Measurements from ENCODE around the gene SLC24A4. TPM values are rescaled to one million over a fixed set of nuclear protein-coding genes. Genes with fewer than 3 reads are reported as not detected.

SLC24A4 gene
- total RNA-seq, 1 donor from 2014 or later = not detected

DNA sequence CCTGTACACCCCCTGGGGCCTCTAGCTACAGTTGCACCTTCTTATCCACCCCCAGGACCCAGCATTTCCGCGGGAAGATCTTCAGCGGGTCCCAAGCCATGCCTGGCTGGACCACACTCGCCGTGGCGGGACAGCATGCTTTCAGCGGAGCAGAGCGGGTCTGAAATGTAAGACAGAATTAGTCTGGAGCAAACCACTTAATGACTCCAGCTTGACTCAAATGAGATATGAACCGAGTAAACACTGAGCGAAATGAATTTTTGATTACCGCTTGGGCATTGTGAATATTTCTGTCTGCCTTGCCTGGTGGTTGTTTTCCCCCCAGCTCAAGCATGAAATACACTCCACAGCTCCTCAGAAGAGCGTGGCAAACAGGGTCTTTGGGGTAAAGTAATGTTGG lies 60.8 kb downstream of the SLC24A4 start:
- Histone ChIP-seq H3K4me3 (ENCODE audit: low read depth, low read length) (no peak overlapping the region), H3K27me3 (ENCODE audit: control insufficient read depth, insufficient read depth, low read length) (peaks cover 2% of the 10 kb centered on the region), H3K36me3 (ENCODE audit: control insufficient read depth, insufficient read depth, low read length) (no peaks in the 10 kb centered on the region)
- DNase-seq (ENCODE audit: low read depth) = no peak
- no peak for FAIRE-seq
- TF ChIP-seq, protein P1, sequence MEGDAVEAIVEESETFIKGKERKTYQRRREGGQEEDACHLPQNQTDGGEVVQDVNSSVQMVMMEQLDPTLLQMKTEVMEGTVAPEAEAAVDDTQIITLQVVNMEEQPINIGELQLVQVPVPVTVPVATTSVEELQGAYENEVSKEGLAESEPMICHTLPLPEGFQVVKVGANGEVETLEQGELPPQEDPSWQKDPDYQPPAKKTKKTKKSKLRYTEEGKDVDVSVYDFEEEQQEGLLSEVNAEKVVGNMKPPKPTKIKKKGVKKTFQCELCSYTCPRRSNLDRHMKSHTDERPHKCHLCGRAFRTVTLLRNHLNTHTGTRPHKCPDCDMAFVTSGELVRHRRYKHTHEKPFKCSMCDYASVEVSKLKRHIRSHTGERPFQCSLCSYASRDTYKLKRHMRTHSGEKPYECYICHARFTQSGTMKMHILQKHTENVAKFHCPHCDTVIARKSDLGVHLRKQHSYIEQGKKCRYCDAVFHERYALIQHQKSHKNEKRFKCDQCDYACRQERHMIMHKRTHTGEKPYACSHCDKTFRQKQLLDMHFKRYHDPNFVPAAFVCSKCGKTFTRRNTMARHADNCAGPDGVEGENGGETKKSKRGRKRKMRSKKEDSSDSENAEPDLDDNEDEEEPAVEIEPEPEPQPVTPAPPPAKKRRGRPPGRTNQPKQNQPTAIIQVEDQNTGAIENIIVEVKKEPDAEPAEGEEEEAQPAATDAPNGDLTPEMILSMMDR (IDR thresholded peaks at IDR 0.05; ENCODE audit: insufficient read depth, low read length, severe bottlenecking) = no peak

DNA sequence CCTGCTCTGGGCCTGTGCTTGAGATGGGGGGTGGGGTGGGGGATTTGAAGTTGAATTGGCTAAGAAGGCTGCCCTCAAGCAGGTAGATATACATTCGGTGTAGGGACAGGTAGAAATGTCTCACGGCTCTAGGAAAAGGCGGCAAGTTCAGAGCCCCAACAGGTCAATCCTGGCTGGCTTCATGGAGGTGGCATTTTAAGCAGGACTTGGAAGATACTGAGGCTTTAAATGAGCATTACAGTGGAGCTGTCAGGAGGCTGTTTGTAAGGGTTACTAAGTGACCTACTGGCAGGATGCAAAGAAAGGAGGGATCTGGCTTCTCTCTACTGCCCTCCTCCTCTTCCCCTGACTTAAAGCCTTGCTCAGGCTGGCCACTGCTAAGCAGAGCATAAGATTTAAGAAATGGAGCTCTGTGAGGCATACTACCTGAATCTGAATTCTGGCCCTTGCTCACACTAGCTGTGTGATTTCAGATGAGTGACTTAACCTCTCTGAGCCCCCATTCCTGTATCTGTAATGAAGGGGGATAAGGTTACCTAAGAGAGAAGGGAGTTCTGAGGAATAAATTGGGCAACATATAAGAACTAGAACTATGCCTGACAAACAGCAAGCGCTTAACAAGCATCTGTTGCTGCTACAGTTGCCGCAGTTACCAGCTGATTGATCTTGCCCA lies 61.6 kb downstream of the SLC24A4 start:
- FAIRE-seq = no peak
- peaks cover 2% of the 10 kb centered on the region for H3K27me3 ChIP-seq (ENCODE audit: control insufficient read depth, insufficient read depth, low read length)
- H3K36me3 ChIP-seq (ENCODE audit: control insufficient read depth, insufficient read depth, low read length) = no peaks in the 10 kb centered on the region
- DNase-seq (ENCODE audit: low read depth) = no peak
- H3K4me3 ChIP-seq (ENCODE audit: low read depth, low read length) = no peak overlapping the region
- TF ChIP-seq, protein P1 (IDR thresholded peaks at IDR 0.05; ENCODE audit: insufficient read depth, low read length, severe bottlenecking) = no peak

DNA sequence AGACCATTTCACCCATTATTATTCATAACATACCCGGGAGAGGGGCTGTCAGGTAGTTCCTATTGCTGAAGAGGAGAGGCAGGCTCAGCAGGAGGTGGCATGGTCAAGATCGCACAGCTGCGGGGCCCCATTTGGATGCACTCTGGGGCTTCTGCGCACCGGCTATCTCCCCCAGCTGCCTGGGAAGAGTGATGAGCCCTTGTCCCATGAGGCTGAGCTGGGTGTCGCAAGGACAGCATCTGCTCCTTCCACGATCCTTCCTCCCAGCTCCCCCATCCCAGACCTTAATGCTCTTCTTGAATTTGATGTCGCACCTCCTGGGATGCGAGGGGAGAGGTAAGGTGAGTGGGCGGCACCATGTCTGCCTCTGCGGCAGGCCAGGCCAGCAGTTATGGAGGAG lies 62.6 kb downstream of the SLC24A4 start:
- FAIRE-seq (no peak), DNase-seq (ENCODE audit: low read depth) (no peak)
- no peaks in the 10 kb centered on the region for H3K36me3 ChIP-seq (ENCODE audit: control insufficient read depth, insufficient read depth, low read length)
- peaks cover 2% of the 10 kb centered on the region for H3K27me3 ChIP-seq (ENCODE audit: control insufficient read depth, insufficient read depth, low read length)
- TF ChIP-seq, protein P1 (IDR thresholded peaks at IDR 0.05; ENCODE audit: insufficient read depth, low read length, severe bottlenecking) = no peak
- no peak overlapping the region for H3K4me3 ChIP-seq (ENCODE audit: low read depth, low read length)

DNA sequence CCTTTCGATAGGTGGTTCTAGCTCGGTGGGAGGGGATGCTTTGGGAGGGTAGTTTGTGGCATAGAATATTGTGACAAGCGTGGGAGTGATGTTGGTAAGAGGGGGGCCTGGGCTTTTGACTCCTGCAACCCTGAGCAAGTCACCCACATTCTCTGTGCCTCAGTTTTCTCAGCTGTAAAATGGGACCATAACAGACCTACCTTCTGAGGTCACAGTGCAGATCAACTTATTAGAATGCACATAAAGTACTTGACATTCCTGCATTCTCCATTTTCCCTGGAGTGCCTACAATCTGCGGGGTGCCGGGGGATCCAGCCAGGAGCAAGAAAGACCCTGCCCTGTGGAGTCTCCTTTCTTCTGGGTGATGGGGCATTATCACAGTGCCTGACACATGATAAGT lies 63.2 kb downstream of the SLC24A4 start:
- H3K27me3 ChIP-seq (ENCODE audit: control insufficient read depth, insufficient read depth, low read length) = peaks cover 2% of the 10 kb centered on the region
- no peaks in the 10 kb centered on the region for H3K36me3 ChIP-seq (ENCODE audit: control insufficient read depth, insufficient read depth, low read length)
- no peak for FAIRE-seq
- TF ChIP-seq, protein P1 (IDR thresholded peaks at IDR 0.05; ENCODE audit: insufficient read depth, low read length, severe bottlenecking) = no peak
- no peak overlapping the region for H3K4me3 ChIP-seq (ENCODE audit: low read depth, low read length)
- DNase-seq (ENCODE audit: low read depth) = no peak

DNA sequence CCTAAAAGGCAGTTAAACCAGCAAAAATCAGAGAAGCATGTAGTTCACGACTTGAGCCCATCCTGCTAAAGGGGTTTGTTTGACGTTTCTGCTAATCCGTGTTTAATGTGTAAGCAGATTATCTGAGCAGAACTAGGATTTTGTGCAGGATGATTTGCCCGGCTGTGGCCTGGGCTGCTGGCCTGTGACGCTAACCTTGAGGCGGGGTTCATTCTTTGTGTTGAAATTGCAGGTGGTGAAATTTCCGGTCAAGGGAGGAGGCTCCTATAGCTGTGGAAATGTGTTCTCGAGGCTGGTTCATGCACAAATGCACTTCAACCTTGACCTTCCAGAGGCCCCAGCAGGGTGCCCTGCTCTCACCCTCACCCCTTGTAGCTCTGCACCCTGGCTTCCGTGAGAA lies 63.7 kb downstream of the SLC24A4 start:
- FAIRE-seq (no peak), DNase-seq (ENCODE audit: low read depth) (no peak)
- TF ChIP-seq, protein P1 (IDR thresholded peaks at IDR 0.05; ENCODE audit: insufficient read depth, low read length, severe bottlenecking) = no peak
- Histone ChIP-seq H3K4me3 (ENCODE audit: low read depth, low read length) (no peak overlapping the region), H3K27me3 (ENCODE audit: control insufficient read depth, insufficient read depth, low read length) (peaks cover 2% of the 10 kb centered on the region), H3K36me3 (ENCODE audit: control insufficient read depth, insufficient read depth, low read length) (no peaks in the 10 kb centered on the region)

DNA sequence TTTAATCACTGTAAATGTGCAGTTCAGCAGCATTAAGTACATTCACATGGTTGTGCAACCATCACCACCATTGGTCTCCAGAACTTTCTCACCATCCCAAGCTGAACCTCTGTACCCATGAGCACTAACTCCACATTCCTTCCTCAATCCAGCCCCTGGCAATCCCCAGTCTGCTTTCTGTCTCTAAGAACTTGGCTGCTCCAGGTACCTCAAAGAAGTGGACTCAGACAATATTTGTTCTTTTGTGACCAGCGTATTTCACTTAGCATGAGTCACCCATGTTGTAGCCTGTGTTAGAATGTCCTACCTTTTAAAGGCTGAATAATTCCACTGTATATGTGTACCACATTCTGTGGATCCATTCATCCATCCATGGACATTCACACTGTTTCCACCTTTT lies 64.6 kb downstream of the SLC24A4 start:
- FAIRE-seq = no peak
- Histone ChIP-seq H3K36me3 (ENCODE audit: control insufficient read depth, insufficient read depth, low read length) (no peaks in the 10 kb centered on the region), H3K4me3 (ENCODE audit: low read depth, low read length) (no peak overlapping the region), H3K27me3 (ENCODE audit: control insufficient read depth, insufficient read depth, low read length) (peaks cover 2% of the 10 kb centered on the region)
- no peak for DNase-seq (ENCODE audit: low read depth)
- TF ChIP-seq, protein P1 (IDR thresholded peaks at IDR 0.05; ENCODE audit: insufficient read depth, low read length, severe bottlenecking) = no peak

All from bronchial epithelial cell (primary cell).